NT2/D1 (cell line): Measurements from ENCODE around the gene OXNAD1.

Source experiments
- SUZ12 ChIP-seq: IDR thresholded peaks from 2 replicates; pipeline ENCODE4 v1.6.1; 2011; ENCODE audit not compliant: insufficient read length, insufficient read depth; ENCODE audit errors: extremely low read depth
- ZNF274 ChIP-seq: IDR thresholded peaks from 2 replicates; pipeline ENCODE4 v1.6.1; 2011; ENCODE audit warnings: mild to moderate bottlenecking, low read depth, low read length

- TF ChIP-seq SUZ12 (no peak), ZNF274 (no peak)
Observed at GRCh38 chr3:16286161-16286560, 21.1 kb downstream of the OXNAD1 start.
